Adrenal gland (tissue), 5 donors: ENCODE data around the gene TRIO.

ENCODE experiments used
- CTCF ChIP-seq, 6 experiments: fragments of 450-650 bp in 4 of 6; fragments of 200-600 bp in 2 of 6; sonication (generic) in 1 of 6; IDR thresholded peaks; 1 replicate in 5 of 6; 2 replicates in 1 of 6; pipeline versions ENCODE4 v1.5.1 to v1.8.0; 2016 to 2021; ENCODE audit warnings: antibody characterized with exemption in 6 of 6, mild to moderate bottlenecking in 2 of 6, moderate library complexity in 1 of 6
- POLR2A ChIP-seq, 2 donors: fragments of 450-650 bp; IDR thresholded peaks; one replicate each; pipeline ENCODE4 v1.6.1; 2017; ENCODE audit warnings: antibody characterized with exemption in 2 of 2, mild to moderate bottlenecking in 2 of 2, moderate library complexity in 1 of 2
- donor health status: DM: no; HTN: no; CAD: no.

- TF ChIP-seq CTCF (IDR thresholded peaks at IDR 0.05) (no peak), POLR2A (IDR thresholded peaks at IDR 0.05) (no peak)
Measured at GRCh38 chr5:14292766-14293658, 149.9 kb downstream of the TRIO start.
